Measurements from ENCODE around the gene LIMS1.

LIMS1 gene

DNA sequence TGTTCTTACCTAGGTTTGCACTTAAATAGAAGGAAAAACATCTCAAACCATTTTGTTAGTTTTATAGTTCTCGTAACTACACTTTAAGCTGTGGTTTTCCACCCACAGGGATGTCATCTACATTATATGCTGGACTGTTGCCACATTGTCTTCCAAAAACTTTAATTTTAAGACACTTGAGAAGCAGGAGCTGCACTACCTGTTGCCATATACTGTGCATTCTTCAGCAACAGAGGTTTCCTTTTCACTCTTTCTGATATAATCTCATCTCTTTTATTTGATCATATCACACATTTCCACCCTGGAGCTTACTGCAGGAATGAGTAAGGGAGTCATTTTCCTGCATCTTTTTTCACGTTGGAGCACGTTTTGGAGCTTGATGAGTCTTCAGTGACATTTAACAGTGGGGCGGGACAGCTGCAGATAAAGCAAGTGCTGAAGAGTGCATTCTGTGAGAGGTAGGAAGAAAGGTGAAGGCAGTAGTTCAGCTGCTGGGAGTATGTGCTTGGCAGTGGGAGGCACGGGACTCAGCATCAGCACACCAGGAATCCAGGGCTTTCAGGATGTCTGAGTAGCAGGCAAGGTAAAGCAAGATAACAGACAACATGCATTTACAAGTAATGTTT, 3.8 kb downstream of the LIMS1 start:
- no peaks in the 10 kb centered on the region for H3K27me3 ChIP-seq
- H3K4me1 ChIP-seq = no peaks in the 10 kb centered on the region
- no peak overlapping the region for H3K4me3 ChIP-seq (ENCODE audit: low read depth, low read length)
- H3K36me3 ChIP-seq = no peaks in the 10 kb centered on the region
- no peaks in the 10 kb centered on the region for H3K9me3 ChIP-seq
- DNase-seq = no peak
- TF ChIP-seq, protein P1, sequence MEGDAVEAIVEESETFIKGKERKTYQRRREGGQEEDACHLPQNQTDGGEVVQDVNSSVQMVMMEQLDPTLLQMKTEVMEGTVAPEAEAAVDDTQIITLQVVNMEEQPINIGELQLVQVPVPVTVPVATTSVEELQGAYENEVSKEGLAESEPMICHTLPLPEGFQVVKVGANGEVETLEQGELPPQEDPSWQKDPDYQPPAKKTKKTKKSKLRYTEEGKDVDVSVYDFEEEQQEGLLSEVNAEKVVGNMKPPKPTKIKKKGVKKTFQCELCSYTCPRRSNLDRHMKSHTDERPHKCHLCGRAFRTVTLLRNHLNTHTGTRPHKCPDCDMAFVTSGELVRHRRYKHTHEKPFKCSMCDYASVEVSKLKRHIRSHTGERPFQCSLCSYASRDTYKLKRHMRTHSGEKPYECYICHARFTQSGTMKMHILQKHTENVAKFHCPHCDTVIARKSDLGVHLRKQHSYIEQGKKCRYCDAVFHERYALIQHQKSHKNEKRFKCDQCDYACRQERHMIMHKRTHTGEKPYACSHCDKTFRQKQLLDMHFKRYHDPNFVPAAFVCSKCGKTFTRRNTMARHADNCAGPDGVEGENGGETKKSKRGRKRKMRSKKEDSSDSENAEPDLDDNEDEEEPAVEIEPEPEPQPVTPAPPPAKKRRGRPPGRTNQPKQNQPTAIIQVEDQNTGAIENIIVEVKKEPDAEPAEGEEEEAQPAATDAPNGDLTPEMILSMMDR (IDR thresholded peaks at IDR 0.05; ENCODE audit: low read depth, low read length) = no peak

GRCh38 chr2:108541451-108541850, 7.2 kb downstream of the LIMS1 start:
- H3K36me3 ChIP-seq = no peaks in the 10 kb centered on the region

DNA sequence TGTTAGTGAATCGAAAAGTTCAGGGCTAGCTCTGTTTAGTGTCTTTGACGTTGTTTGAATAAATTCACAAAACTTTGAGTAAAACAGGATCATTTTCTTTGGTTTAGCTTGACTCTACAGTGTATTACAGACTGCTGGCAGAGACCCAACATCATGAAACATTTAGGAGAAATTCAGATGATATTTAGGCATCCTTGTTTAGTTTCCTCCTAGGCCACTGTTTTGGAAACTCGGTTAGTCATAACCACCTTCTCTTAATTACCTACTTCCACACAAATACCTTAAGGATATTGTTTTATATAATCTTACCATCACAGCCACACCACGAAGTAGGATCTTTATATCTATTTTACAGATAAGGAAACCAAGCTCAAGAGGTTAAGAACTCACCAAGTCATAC, 7.8 kb downstream of the LIMS1 start:
- H3K36me3 ChIP-seq = no peaks in the 10 kb centered on the region
- H3K27me3 ChIP-seq = no peaks in the 10 kb centered on the region
- no peak for DNase-seq
- H3K4me1 ChIP-seq = no peaks in the 10 kb centered on the region
- H3K4me3 ChIP-seq (ENCODE audit: low read depth, low read length) = no peak overlapping the region
- TF ChIP-seq, protein P1 (IDR thresholded peaks at IDR 0.05; ENCODE audit: low read depth, low read length) = no peak
- H3K9me3 ChIP-seq = no peaks in the 10 kb centered on the region

More at GRCh38 chr2:108541451-108541850, 7.2 kb downstream of the LIMS1 start:
- H3K27me3 ChIP-seq = no peaks in the 10 kb centered on the region
- no peak overlapping the region for H3K4me3 ChIP-seq (ENCODE audit: low read depth, low read length)
- H3K9me3 ChIP-seq = no peaks in the 10 kb centered on the region
- TF ChIP-seq, protein P1 (IDR thresholded peaks at IDR 0.05; ENCODE audit: low read depth, low read length) = no peak
- no peaks in the 10 kb centered on the region for H3K4me1 ChIP-seq
- no peak for DNase-seq

- no peaks in the 10 kb centered on the region for H3K4me1 ChIP-seq
- TF ChIP-seq, protein P1 (IDR thresholded peaks at IDR 0.05; ENCODE audit: low read depth, low read length) = no peak
These were observed 13.3 kb downstream of the LIMS1 start for GRCh38 chr2:108547606-108548005.

GRCh38 chr2:108548208-108549003, 14.1 kb downstream of the LIMS1 start:
- Histone ChIP-seq H3K27me3 (no peaks in the 10 kb centered on the region), H3K9me3 (no peaks in the 10 kb centered on the region), H3K4me1 (no peaks in the 10 kb centered on the region), H3K36me3 (no peaks in the 10 kb centered on the region), H3K4me3 (ENCODE audit: low read depth, low read length) (no peak overlapping the region)
- TF ChIP-seq, protein P1 (IDR thresholded peaks at IDR 0.05; ENCODE audit: low read depth, low read length) = no peak
- no peak for DNase-seq

More at GRCh38 chr2:108547606-108548005, 13.3 kb downstream of the LIMS1 start:
- Histone ChIP-seq H3K9me3 (no peaks in the 10 kb centered on the region), H3K36me3 (no peaks in the 10 kb centered on the region), H3K27me3 (no peaks in the 10 kb centered on the region), H3K4me3 (ENCODE audit: low read depth, low read length) (no peak overlapping the region)
- DNase-seq = no peak

DNA sequence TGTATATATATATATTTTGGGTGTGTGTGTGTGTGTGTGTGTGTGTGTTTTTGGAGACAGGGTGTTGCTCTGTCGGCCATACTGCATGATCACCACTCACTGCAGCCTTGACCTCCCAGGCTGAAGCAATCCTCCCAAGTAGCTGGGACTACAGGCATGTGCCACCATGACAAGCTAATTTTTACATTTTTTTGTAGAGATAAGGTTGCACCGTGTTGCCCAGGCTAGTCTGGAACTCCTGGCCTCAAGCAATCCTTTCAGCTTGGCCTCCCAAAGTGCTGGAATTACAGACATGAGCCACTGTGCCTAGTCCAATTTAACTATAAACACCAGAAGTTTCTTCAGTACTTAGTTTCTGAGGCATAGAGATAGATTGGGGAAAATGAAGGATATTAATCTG, 18.3 kb downstream of the LIMS1 start:
- H3K4me3 ChIP-seq (ENCODE audit: low read depth, low read length) = no peak overlapping the region
- no peaks in the 10 kb centered on the region for H3K4me1 ChIP-seq
- TF ChIP-seq, protein P1 (IDR thresholded peaks at IDR 0.05; ENCODE audit: low read depth, low read length) = no peak
- DNase-seq = no peak
- H3K27me3 ChIP-seq = no peaks in the 10 kb centered on the region
- H3K36me3 ChIP-seq = no peaks in the 10 kb centered on the region
- no peaks in the 10 kb centered on the region for H3K9me3 ChIP-seq

All from BE2C (cell line).